Measurements from ENCODE around the gene UPK2. TPM values are rescaled to one million over a fixed set of nuclear protein-coding genes. Genes with fewer than 3 reads are reported as not detected.
A peak's percentile ranks its signal among the peaks of the same experiment; 100 is the strongest.

Gene UPK2
- total RNA-seq, 2 donors from 2014 or later = not detected

GRCh38 chr11:118996926-118997626 lies 41.0 kb downstream of the UPK2 start:
- no peak for DNase-seq

GRCh38 chr11:118997627-118998387 lies 41.7 kb downstream of the UPK2 start, which contains the start of gene CENATAC:
Gene CENATAC, plus strand, starts transcription at chr11:118998138. Its CDS starts 60 bp downstream, at chr11:118998198.
- peak; percentile 24 to 70 (median 68) for TF ChIP-seq POLR2A (IDR thresholded peaks at IDR 0.05)
- peak in 4 of 7 experiments; percentile 14 to 44 (median 26) for TF ChIP-seq CTCF (IDR thresholded peaks at IDR 0.05)
- DNase-seq = peak; percentile 95 to 96 (median 96)
- Histone ChIP-seq H3K36me3 (replicated peaks in 1 of 2; ENCODE audit: insufficient read depth in 1 of 2, low read depth in 2 of 2) (peaks cover 0 to 5% of the 10 kb centered on the region in 2 donors), H3K27me3 (no peaks in the 10 kb centered on the region), H3K4me1 (peaks cover 16% of the 10 kb centered on the region), H3K27ac (peak within 1 kb of the TSS; percentile 45 to 76 (median 62)), H3K9me3 (no peaks in the 10 kb centered on the region), H3K4me3 (peak within 1 kb of the TSS; percentile 9 to 50)
- WGBS, 2 donors = 0 to 4% methylated on average over 5 to 53 of the region's 54 CpGs
- intact Hi-C loops (cut with DNase I) = no loop called here
- ATAC-seq = peak; percentile 99

More at GRCh38 chr11:118996926-118997626, 41.0 kb downstream of the UPK2 start:
- Histone ChIP-seq H3K4me1 (peaks cover 16% of the 10 kb centered on the region), H3K9me3 (no peaks in the 10 kb centered on the region), H3K4me3 (peak overlapping the region in 1 of 2 donors; percentile 50), H3K27me3 (no peaks in the 10 kb centered on the region), H3K27ac (peak overlapping the region; percentile 4 to 76 (median 47)), H3K36me3 (replicated peaks in 1 of 2; ENCODE audit: insufficient read depth in 1 of 2, low read depth in 2 of 2) (peaks cover 0 to 5% of the 10 kb centered on the region in 2 donors)
- no peak for ATAC-seq
- intact Hi-C loops (cut with DNase I) = no loop called here
- WGBS, 2 donors = 28 to 57% methylated on average over 13 to 22 of the region's 22 CpGs
- TF ChIP-seq CTCF (IDR thresholded peaks at IDR 0.05) (no peak), POLR2A (IDR thresholded peaks at IDR 0.05) (no peak)

- H3K4me3 ChIP-seq = peak overlapping the region; percentile 9 to 50
- 2 to 13% methylated on average over 3 to 19 of the region's 19 CpGs for WGBS, 2 donors
- peak; percentile 28 for ATAC-seq
- H3K9me3 ChIP-seq = no peaks in the 10 kb centered on the region
- no peaks in the 10 kb centered on the region for H3K27me3 ChIP-seq
- DNase-seq = no peak
- peaks cover 0 to 5% of the 10 kb centered on the region in 2 donors for H3K36me3 ChIP-seq (replicated peaks in 1 of 2; ENCODE audit: insufficient read depth in 1 of 2, low read depth in 2 of 2)
- peak overlapping the region; percentile 45 to 76 (median 62) for H3K27ac ChIP-seq
- peaks cover 16% of the 10 kb centered on the region for H3K4me1 ChIP-seq
- TF ChIP-seq CTCF (IDR thresholded peaks at IDR 0.05) (no peak), POLR2A (IDR thresholded peaks at IDR 0.05) (no peak)
- intact Hi-C loops (cut with DNase I) = no loop called here
Measured at GRCh38 chr11:118998388-118998717, 42.3 kb downstream of the UPK2 start.

GRCh38 chr11:118998822-118999221 lies 42.7 kb downstream of the UPK2 start:
- Histone ChIP-seq H3K4me1 (peaks cover 16% of the 10 kb centered on the region), H3K27ac (peak overlapping the region in 2 of 4 donors; percentile 73 to 76), H3K27me3 (no peaks in the 10 kb centered on the region), H3K9me3 (no peaks in the 10 kb centered on the region), H3K36me3 (replicated peaks in 1 of 2; ENCODE audit: insufficient read depth in 1 of 2, low read depth in 2 of 2) (peaks cover 0 to 5% of the 10 kb centered on the region in 2 donors), H3K4me3 (no peak overlapping the region)
- intact Hi-C loops (cut with DNase I) = no loop called here
- TF ChIP-seq POLR2A (IDR thresholded peaks at IDR 0.05) (no peak), CTCF (IDR thresholded peaks at IDR 0.05) (no peak)
- WGBS, 2 donors = 48 to 56% methylated on average over 6 of the region's 6 CpGs
- ATAC-seq = no peak
- no peak for DNase-seq
